WTC11 (cell line): ENCODE data around the gene FEM1C. TPM values are rescaled to one million over a fixed set of nuclear protein-coding genes. Genes with fewer than 3 reads are reported as not detected.

ENCODE experiments used
- ATAC-seq: fragments of 200-7000 bp; cut with Tn5 transposase; 2 replicates; pipeline ENCODE4 v1.10.0; 2021; ENCODE audit warnings: mild to moderate bottlenecking, moderate library complexity
- CTCF ChIA-PET: fragments of 300-600 bp; sonication (Branson Sonifier 250); formaldehyde crosslinking; loops from one replicate; lab custom pipeline; 2021; ENCODE audit warnings: antibody characterized with exemption; lab: Charles Lee
- POLR2A ChIA-PET: fragments of 350-600 bp; sonication (Branson Sonifier 250); formaldehyde crosslinking; loops from one replicate; lab custom pipeline; 2021; ENCODE audit warnings: antibody characterized with exemption; lab: Charles Lee
- DNase-seq: peaks from one replicate; pipeline ENCODE4 v3.0.0; 2021; ENCODE audit warnings: low spot score
- H3K27ac Mint-ChIP-seq: 2 replicates; pipeline ENCODE4 v1.8.0; 2021; ENCODE audit warnings: mixed read lengths
- H3K27me3 Mint-ChIP-seq: 2 replicates; pipeline ENCODE4 v1.8.0; 2021; ENCODE audit warnings: low read depth, mild to moderate bottlenecking, moderate library complexity, mixed read lengths
- H3K36me3 Mint-ChIP-seq: 2 replicates; pipeline ENCODE4 v1.8.0; 2021; ENCODE audit warnings: mixed read lengths
- H3K4me1 Mint-ChIP-seq: 2 replicates; pipeline ENCODE4 v1.8.0; 2022; ENCODE audit warnings: mixed read lengths
- H3K4me3 Mint-ChIP-seq: 2 replicates; pipeline ENCODE4 v1.8.0; 2021; ENCODE audit warnings: mild to moderate bottlenecking, moderate library complexity, mixed read lengths
- H3K9me3 Mint-ChIP-seq: 2 replicates; pipeline ENCODE4 v1.8.0; 2021; ENCODE audit warnings: mixed read lengths
- CBFB ChIP-seq: sonication (generic); formaldehyde crosslinking; IDR thresholded peaks from 2 replicates; pipeline ENCODE4 v1.8.1; 2022; ENCODE audit warnings: mild to moderate bottlenecking, low read depth, missing genetic modification reagents
- CREM ChIP-seq: sonication (generic); formaldehyde crosslinking; IDR thresholded peaks from 2 replicates; pipeline ENCODE4 v1.8.1; 2022; ENCODE audit warnings: mild to moderate bottlenecking, missing genetic modification reagents, moderate library complexity
- JAZF1 ChIP-seq: fragments of 250-450 bp; sonication (Bioruptor Pico); IDR thresholded peaks from 2 replicates; pipeline ENCODE4 v1.9.0; 2021; ENCODE audit warnings: moderate library complexity, mild to moderate bottlenecking, inconsistent platforms
- SP1 ChIP-seq: sonication (generic); formaldehyde crosslinking; conservative IDR thresholded peaks from 2 replicates; pipeline ENCODE4 v1.8.1; 2022; ENCODE audit warnings: missing genetic modification reagents
- ZNF121 ChIP-seq: sonication (generic); formaldehyde crosslinking; IDR thresholded peaks from 2 replicates; pipeline ENCODE4 v1.8.0; 2023; ENCODE audit warnings: missing genetic modification reagents
- ZNF219 ChIP-seq: sonication (generic); formaldehyde crosslinking; IDR thresholded peaks from 2 replicates; pipeline ENCODE4 v1.8.0; 2023; ENCODE audit warnings: missing genetic modification reagents, mild to moderate bottlenecking, borderline replicate concordance
- total RNA-seq: library from RNA; stranded (reverse); gene quantifications from 3 replicates; pipeline ENCODE4 v1.2.3, GENCODE V29; 2021
- TF ChIP-seq, protein P1 (sequence below): fragments of 250-450 bp; sonication (Bioruptor Pico); IDR thresholded peaks from 2 replicates; pipeline ENCODE4 v1.9.0; 2021; ENCODE audit warnings: mild to moderate bottlenecking, borderline replicate concordance
- TF ChIP-seq, protein P2 (sequence below): fragments of 200-600 bp; IDR thresholded peaks from 2 replicates; pipeline ENCODE4 v1.8.0; 2022; ENCODE audit warnings: antibody characterized with exemption
- TF ChIP-seq, protein P3 (sequence below): fragments of 250-450 bp; sonication (Bioruptor Pico); IDR thresholded peaks from 2 replicates; pipeline ENCODE4 v1.9.0; 2021; ENCODE audit warnings: mild to moderate bottlenecking
- TF ChIP-seq, protein P4 (sequence below): sonication (generic); formaldehyde crosslinking; IDR thresholded peaks from 2 replicates; pipeline ENCODE4 v1.8.1; 2023; ENCODE audit warnings: mild to moderate bottlenecking, missing genetic modification reagents, moderate library complexity
- TF ChIP-seq, protein P5 (sequence below): fragments of 250-450 bp; sonication (Bioruptor Pico); IDR thresholded peaks from 2 replicates; pipeline ENCODE4 v1.9.0; 2021; ENCODE audit warnings: moderate library complexity, mild to moderate bottlenecking, inconsistent platforms, borderline replicate concordance
- TF ChIP-seq, protein P6 (sequence below): sonication (generic); formaldehyde crosslinking; IDR thresholded peaks from 2 replicates; pipeline ENCODE4 v1.8.0; 2023; ENCODE audit warnings: missing genetic modification reagents

The FEM1C gene
- total RNA-seq, 1 experiment from 2014 or later = 13.6 TPM

DNA sequence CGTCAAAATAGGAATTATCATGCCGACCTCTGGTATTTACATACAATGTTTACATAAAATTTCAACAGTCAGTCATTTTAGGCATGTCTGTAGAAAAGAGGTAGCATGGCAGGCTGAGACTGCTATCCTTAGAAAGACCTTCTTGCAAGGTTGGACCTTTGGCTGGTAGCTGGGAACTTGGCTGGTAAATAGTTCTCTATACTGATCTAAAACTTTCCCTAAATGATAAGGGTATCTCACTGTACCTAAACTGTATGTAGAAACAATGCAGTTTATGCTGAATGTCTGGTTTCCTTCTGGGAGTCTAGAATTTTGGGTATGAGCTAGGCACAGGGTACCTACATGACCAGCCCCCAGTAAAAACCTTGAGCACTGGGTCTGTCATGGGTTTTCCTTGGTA, 18.0 kb downstream of the FEM1C start (continued):
- TF ChIP-seq, protein P1, sequence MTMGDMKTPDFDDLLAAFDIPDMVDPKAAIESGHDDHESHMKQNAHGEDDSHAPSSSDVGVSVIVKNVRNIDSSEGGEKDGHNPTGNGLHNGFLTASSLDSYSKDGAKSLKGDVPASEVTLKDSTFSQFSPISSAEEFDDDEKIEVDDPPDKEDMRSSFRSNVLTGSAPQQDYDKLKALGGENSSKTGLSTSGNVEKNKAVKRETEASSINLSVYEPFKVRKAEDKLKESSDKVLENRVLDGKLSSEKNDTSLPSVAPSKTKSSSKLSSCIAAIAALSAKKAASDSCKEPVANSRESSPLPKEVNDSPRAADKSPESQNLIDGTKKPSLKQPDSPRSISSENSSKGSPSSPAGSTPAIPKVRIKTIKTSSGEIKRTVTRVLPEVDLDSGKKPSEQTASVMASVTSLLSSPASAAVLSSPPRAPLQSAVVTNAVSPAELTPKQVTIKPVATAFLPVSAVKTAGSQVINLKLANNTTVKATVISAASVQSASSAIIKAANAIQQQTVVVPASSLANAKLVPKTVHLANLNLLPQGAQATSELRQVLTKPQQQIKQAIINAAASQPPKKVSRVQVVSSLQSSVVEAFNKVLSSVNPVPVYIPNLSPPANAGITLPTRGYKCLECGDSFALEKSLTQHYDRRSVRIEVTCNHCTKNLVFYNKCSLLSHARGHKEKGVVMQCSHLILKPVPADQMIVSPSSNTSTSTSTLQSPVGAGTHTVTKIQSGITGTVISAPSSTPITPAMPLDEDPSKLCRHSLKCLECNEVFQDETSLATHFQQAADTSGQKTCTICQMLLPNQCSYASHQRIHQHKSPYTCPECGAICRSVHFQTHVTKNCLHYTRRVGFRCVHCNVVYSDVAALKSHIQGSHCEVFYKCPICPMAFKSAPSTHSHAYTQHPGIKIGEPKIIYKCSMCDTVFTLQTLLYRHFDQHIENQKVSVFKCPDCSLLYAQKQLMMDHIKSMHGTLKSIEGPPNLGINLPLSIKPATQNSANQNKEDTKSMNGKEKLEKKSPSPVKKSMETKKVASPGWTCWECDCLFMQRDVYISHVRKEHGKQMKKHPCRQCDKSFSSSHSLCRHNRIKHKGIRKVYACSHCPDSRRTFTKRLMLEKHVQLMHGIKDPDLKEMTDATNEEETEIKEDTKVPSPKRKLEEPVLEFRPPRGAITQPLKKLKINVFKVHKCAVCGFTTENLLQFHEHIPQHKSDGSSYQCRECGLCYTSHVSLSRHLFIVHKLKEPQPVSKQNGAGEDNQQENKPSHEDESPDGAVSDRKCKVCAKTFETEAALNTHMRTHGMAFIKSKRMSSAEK (CRISPR knock-in tag) = no peak

DNA sequence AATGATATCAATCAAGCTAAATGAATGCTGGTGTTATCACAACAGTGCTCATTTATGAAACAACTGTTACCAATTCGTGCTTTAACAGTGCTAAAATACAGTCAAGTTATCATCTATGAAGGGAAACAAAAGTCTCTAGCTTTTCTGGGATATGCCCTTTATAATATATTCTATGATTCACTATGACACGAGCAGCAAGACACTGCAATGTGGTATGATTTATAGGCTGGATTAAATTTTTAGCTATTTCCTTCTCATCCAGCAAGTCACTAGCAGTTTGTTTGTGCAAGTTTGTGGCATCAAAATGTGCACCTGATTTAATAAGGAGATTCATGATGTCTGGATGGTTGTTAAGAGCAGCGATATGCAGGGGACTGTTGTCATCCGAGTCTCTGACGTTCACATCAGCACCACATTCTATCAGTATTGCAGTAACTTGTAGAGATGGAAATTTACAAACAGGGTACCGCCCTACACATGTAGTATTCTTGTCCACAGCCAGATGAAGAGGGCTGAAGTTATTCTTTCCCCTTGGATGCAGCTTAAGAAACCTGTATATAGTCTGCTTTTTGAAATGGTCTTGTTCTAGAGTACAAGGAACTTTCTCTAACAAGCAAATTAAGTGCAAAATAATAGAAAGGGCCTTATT, 20.3 kb downstream of the FEM1C start:
- peaks cover 37% of the 10 kb centered on the region for H3K4me1 Mint-ChIP-seq
- CTCF ChIA-PET = no interaction called here
- POLR2A ChIA-PET = no interaction called here
- H3K9me3 Mint-ChIP-seq = no peaks in the 10 kb centered on the region
- H3K4me3 Mint-ChIP-seq = no peak overlapping the region
- no peak overlapping the region for H3K27ac Mint-ChIP-seq
- ATAC-seq (no peak), DNase-seq (no peak)
- H3K27me3 Mint-ChIP-seq = no peaks in the 10 kb centered on the region
- TF ChIP-seq, protein P2, sequence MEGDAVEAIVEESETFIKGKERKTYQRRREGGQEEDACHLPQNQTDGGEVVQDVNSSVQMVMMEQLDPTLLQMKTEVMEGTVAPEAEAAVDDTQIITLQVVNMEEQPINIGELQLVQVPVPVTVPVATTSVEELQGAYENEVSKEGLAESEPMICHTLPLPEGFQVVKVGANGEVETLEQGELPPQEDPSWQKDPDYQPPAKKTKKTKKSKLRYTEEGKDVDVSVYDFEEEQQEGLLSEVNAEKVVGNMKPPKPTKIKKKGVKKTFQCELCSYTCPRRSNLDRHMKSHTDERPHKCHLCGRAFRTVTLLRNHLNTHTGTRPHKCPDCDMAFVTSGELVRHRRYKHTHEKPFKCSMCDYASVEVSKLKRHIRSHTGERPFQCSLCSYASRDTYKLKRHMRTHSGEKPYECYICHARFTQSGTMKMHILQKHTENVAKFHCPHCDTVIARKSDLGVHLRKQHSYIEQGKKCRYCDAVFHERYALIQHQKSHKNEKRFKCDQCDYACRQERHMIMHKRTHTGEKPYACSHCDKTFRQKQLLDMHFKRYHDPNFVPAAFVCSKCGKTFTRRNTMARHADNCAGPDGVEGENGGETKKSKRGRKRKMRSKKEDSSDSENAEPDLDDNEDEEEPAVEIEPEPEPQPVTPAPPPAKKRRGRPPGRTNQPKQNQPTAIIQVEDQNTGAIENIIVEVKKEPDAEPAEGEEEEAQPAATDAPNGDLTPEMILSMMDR = no peak
- TF ChIP-seq, protein P3, sequence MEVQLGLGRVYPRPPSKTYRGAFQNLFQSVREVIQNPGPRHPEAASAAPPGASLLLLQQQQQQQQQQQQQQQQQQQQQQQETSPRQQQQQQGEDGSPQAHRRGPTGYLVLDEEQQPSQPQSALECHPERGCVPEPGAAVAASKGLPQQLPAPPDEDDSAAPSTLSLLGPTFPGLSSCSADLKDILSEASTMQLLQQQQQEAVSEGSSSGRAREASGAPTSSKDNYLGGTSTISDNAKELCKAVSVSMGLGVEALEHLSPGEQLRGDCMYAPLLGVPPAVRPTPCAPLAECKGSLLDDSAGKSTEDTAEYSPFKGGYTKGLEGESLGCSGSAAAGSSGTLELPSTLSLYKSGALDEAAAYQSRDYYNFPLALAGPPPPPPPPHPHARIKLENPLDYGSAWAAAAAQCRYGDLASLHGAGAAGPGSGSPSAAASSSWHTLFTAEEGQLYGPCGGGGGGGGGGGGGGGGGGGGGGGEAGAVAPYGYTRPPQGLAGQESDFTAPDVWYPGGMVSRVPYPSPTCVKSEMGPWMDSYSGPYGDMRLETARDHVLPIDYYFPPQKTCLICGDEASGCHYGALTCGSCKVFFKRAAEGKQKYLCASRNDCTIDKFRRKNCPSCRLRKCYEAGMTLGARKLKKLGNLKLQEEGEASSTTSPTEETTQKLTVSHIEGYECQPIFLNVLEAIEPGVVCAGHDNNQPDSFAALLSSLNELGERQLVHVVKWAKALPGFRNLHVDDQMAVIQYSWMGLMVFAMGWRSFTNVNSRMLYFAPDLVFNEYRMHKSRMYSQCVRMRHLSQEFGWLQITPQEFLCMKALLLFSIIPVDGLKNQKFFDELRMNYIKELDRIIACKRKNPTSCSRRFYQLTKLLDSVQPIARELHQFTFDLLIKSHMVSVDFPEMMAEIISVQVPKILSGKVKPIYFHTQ = no peak
- TF ChIP-seq JAZF1 (CRISPR knock-in tag) (no peak), ZNF219 (no peak), ZNF121 (CRISPR knock-in tag) (no peak), CREM (no peak), SP1 (CRISPR knock-in tag) (no peak), CBFB (no peak)
- TF ChIP-seq, protein P4, sequence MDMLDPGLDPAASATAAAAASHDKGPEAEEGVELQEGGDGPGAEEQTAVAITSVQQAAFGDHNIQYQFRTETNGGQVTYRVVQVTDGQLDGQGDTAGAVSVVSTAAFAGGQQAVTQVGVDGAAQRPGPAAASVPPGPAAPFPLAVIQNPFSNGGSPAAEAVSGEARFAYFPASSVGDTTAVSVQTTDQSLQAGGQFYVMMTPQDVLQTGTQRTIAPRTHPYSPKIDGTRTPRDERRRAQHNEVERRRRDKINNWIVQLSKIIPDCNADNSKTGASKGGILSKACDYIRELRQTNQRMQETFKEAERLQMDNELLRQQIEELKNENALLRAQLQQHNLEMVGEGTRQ (CRISPR knock-in tag) = no peak
- TF ChIP-seq, protein P5, sequence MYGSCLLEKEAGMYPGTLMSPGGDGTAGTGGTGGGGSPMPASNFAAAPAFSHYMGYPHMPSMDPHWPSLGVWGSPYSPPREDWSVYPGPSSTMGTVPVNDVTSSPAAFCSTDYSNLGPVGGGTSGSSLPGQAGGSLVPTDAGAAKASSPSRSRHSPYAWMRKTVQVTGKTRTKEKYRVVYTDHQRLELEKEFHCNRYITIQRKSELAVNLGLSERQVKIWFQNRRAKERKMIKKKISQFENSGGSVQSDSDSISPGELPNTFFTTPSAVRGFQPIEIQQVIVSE (CRISPR knock-in tag) = no peak
- TF ChIP-seq, protein P6, sequence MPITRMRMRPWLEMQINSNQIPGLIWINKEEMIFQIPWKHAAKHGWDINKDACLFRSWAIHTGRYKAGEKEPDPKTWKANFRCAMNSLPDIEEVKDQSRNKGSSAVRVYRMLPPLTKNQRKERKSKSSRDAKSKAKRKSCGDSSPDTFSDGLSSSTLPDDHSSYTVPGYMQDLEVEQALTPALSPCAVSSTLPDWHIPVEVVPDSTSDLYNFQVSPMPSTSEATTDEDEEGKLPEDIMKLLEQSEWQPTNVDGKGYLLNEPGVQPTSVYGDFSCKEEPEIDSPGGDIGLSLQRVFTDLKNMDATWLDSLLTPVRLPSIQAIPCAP = no peak
- H3K36me3 Mint-ChIP-seq = peaks cover 17% of the 10 kb centered on the region
